HG03196 (cell line): ENCODE results near the gene EPG5.
"Not testable (repeated sequence)": the region's sequence is repeated elsewhere in the genome, so short reads cannot be mapped to it uniquely, and the experiment has no call there.

Source experiments
- ATAC-seq: cut with Tn5 transposase; IDR thresholded peaks from one replicate; pipeline ENCODE4 v1.9.1; 2021; ENCODE audit not compliant: unreplicated experiment

Gene EPG5

DNA sequence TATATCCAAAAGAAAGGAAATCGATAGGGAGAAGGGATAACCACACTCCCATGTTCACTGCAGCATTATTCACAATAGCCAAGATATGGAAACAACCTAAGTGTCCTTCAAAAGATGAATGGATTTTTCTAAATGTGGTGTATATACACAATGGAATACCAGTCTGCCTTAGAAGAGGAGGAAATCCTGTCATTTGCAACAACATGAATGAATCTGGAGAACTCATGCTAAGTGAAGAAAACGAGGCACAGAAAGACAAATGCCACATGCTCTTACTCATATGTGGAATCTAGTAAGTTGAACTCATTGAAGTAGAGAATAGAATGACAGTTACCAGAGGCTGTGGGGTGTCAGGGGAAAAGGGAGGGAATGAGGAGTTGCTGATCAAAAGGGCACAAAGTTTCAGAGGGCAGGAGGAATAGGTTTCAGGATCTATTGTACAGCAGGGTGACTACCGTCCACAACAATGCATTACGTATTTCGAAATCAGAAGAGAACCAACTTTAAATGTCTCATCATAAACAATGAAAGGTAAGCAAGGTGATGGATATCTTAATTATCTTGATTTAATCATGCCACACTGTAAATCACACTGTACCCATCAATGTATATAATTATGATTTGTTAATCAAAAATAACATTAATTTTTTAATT, 95.6 kb downstream of the EPG5 start:
- ATAC-seq, result no peak

DNA sequence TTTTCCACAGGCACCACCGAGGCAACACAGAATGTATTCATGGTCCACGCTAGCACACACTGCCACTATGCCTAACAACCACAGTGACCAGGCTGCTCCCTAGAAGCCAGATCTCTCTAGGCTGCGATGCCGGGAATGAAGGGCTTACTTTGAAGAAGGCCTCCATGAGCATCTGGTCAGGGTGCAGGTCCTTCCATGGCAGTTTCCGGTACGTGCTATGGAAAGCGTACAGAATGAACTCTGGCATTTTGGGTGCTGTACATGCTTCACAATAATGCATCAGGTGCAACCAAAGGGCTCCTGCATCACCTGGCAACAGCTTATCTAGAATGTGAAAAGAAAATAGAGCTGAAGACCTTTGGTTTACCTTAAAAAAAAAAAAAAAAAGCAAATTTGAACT, 96.7 kb downstream of the EPG5 start:
- no peak for ATAC-seq

DNA sequence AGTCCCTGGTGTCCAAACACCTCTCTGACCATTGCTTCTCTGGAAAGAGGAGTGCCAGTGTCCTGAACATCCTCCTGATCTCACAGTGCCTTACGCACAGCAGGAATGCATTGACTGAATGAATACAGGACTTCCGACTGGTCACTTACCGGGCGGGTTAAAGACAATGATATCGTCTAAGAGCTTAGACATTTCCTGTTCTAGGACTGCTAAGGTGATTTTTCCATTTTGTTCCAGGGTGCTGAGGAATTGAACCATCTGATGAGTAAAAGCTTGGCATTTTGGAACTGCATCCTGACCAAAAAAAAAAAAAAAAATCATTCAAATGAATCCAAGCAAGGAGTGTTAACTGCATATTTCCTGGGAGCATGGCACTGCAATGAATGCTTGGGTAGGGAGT, 101.7 kb downstream of the EPG5 start:
- ATAC-seq, result no peak

DNA sequence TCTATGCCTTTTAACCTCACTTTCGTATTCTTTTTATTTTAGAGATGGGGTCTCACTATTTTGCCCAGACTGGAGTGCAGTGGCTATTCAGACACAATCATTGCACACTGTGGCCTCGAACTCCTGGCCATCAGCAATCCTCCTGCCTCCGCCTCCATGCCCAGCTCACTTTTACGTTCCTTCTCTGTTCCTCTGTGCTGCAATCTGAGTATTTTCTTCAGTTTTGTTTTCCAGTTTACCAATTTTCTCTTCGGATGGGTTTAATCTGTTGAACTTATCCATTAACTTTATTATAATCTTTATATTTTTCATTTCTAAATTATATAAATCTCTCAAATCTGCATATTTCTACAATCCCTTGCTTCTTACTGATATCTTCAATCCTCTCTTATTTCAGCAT, 103.0 kb downstream of the EPG5 start:
- no peak for ATAC-seq

DNA sequence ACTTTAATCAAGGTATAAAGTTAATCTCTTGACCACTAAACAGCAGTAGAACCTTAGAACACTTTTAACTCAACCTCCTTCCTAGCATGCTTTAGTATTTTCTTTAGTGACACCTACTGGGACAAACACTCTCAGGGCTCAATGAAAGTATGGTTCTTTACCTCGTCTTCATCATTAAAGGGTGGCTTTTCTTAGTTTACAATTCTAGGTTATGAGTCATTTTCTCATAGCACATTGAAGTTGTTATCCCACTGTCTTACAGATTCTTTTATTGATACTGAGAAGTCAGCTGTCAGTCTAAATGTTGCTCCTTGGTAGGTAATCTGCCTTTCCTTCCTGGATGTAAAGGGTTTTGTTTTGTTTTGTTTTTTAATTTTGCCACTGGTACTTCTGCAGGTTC, 103.7 kb downstream of the EPG5 start:
- ATAC-seq, result no peak

DNA sequence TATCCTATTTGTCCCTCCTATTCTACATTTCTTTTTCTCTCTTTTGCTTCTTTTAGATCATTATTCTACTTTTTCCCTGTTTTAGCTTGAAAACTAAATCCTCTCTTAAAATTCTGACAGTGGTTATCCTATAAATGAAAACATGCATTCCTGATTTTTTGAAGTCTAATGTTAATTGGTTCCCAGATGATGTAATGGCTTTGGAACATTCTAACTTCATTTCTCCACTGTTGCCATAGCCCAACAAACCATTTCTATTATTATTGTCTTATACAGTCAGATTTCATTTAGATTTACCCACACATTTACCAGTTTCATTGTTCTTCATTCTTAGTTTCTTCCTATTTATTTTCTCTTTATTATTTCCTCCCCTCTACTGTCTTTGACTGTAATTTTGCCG, 105.2 kb downstream of the EPG5 start:
- no peak for ATAC-seq

DNA sequence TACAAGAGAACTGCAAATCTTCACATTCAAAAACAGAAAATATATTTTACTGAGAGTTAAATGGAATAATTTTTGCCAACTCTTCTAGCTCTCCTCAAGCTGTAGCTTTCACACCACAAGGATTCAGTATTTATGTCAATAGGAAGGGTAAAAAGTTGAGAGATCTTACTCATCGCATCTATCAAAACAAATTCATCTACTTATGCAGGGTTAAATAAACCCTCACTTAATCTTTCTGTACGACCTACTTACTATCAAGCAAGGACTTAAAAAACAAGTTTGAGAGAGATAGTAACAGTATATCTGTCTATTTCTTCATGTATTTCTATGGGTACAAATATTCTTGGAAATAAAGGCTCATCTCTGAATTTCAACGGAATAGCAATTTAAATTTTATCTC, 106.2 kb downstream of the EPG5 start:
- no peak for ATAC-seq

DNA sequence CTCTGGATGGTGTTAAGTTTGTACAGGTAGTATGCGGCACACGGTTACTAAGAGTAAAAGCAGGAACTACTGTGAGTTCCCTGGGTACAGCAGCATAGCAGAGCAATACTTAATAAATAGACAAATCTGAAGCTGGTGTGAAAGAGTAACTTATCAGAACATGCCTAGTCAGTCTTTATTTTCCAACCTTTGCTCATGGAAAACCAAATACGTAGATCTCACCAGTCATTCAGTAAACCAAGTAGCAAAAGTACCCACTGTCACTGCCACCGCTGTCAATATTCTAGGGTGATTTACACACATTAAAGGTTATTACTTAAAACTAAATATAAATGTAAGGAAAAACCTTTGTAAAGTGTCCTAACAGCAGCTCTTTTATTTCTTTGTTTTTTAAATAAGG, 106.6 kb downstream of the EPG5 start:
- no peak for ATAC-seq

DNA sequence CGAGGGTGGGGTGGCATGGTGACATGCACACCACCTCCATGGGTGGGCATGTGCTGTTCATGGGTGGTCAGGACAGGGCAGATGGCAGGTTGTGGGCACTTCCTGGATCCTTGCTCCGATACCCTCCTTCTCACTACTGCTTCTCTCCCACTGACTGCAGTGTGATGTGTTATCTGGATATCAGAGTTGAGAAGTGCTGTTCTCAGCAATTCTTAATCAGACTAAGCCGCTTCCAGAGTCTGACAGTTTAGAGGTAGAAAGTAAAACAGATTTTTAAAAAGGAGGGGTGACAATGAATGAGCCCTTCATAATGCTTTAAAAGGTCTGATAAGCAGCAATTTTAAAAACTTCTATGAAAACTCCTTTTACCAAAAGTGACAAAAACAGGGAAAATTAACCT, 107.8 kb downstream of the EPG5 start:
- ATAC-seq, result no peak

DNA sequence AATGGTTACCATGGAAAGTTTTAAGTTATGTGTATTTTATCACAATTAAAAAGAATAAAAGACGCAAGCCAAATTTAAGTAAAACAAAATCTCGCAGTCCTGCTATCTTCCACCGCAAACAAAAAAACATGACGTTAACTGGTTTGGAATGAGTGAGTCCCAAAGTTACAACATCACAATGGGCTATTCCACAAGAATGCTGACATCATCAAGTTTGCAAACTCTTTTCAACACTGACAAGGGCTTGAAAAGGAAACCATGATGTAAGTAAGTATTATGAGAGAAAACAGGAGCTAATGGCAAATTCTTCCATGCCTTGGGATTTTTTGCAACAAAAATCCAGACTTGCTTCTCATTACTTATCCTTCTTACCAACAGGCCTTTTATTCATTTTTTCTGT, 110.6 kb downstream of the EPG5 start:
- ATAC-seq, result no peak

DNA sequence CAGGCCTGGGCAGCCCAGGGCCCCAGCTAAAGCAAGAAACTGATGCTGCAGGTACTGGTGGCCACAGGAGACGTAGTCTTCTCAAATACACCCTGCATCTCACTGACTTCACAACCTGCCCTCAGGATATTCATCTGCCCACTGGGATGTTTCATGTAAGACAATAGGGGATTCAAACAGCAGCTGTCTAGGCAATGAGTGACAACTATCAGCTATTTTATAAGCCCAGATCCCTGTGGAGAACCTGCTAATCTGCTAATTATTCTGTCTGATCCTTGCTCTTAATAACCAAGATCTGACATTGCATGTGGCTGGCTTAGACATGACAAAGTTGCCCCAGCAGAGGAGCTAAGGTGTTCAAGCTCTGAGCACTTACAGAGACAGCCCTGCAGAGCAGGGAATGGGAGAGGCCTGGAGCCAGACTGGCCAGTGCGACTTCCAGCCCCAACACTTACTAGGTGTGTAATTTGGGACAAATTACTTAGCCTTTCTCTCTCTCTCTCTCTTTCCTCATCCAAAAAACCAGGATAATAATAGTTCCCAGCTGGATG, 113.0 kb downstream of the EPG5 start:
- ATAC-seq, result no peak

DNA sequence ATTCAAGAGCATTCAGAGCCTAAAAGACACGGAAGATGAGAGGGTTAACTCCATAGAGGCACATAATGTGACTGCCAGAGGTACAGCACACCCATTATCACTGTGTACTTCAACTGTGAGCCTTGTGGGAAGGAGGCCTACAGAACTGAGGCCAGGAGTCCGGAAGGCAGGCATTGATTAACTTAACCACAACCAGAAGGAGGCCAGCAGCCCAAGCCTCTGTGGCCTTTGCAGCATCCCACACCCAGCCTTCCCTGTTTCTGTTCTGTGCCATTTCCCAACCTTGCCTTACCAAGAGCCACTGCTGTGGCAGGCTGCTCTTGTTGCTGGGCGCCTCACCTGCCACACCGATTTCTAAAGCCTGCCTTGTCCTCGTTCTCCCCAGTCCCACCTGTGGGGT, 114.5 kb downstream of the EPG5 start:
- ATAC-seq, result no peak

DNA sequence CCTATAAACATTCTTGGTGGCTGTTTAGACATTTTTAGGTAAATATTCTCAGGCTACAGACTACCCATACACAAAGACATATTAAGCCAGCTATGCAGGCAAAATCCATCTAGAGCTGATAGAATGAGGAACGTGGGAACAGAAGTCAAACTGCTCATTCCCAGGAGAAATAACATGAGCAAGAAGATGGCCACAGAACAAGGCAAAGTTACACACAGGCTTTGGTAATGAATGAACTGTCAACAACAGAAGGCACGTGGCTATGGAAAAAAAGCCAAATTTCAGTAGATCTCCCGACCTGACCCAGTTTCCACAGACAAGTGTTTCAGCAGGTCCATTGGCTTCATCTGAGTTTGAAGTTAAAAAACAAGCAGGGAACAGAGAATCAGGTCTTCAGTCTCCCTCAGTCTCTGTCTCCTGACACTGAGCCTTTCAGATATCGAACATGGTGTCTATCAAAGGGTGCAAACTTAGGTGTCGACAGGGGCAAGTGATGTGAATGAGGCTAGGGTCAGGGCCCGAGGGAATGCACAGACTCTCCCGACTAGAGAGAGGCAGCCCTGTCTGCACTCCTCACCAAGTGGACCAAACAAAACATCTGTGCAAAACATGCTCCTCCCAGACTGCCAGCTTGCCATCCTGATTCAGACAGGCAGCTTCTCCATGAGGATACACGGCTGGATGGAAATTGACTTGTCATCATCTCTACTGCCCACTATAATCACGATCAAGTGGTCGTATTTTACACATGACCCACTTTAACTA, 115.8 kb downstream of the EPG5 start:
- ATAC-seq, result no peak

DNA sequence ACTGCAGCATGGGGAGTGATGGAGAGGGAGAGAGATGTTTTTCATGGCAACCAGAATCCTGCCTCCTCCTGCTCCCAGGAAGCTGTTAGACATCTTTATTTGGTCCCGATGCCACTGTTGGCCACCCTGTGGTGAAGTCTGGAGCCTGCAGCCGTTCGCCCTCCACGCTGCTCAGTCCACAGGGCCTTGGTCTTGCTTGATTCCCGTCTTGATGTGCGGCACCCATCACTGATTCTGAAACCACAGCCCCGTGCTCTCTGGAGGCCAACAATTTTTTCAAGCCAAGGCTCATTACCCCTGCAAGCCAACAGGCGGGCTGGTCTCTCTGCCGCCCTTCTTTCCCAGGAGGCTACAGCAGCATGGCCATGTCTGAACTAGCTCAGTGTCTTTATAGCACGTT, 117.1 kb downstream of the EPG5 start:
- peak; percentile 46 for ATAC-seq

DNA sequence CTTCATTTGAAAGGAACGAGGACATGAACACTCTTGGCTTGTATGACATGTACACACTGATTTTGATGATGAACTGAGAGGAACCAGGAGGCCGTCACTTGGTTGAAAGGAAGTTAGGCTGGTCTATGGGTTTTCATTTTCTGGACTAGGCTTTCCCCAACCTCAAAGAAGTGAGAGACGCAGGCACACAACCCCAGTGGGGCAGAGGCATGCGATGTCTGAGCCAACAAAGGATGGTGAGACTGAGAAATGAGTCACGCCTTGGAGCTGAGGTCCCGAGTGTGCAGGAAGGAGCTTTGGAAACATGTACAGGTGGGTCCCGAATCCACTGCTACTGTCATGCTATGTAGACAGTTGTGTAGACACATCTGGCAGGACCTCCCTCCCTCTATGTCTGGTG, 117.6 kb downstream of the EPG5 start:
- ATAC-seq, result no peak

DNA sequence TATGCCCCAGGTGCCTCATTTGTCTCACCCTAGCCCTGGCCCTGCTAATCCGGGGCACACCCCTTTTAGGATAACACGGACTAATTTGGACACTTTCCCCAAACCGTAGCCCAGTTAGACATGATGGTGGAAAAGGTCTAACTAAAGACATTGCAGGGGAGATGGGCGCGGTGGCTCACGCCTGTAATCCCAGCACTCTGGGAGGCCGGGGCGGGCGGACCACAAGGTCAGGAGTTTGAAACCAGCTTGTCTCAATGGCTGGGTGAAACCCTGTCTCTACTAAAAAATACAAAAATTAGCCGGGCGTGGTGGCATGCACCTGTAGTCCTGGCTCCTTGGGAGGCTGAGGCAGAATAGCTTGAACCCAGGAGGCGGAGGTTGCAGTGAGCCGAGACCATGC, 118.5 kb downstream of the EPG5 start:
- not testable (repeated sequence) for ATAC-seq

DNA sequence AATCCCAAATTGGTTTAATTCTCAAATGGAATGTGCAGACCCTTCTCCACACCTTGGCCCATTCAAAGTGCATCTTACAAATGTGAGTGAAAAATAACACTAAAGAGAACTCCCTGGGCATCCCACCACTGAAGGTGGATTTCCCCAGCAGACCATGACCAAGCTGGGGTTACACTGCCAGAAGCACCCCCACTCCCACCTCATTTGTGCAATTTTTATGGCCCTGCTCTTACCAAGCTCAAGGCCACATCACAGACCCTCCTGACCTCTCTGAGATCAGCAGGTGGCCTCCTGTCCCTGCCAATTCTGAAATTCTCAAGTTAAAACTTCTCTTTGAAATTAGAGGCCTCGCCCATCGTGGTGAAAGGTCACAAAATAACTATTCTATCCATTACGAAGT, 120.0 kb downstream of the EPG5 start:
- no peak for ATAC-seq

DNA sequence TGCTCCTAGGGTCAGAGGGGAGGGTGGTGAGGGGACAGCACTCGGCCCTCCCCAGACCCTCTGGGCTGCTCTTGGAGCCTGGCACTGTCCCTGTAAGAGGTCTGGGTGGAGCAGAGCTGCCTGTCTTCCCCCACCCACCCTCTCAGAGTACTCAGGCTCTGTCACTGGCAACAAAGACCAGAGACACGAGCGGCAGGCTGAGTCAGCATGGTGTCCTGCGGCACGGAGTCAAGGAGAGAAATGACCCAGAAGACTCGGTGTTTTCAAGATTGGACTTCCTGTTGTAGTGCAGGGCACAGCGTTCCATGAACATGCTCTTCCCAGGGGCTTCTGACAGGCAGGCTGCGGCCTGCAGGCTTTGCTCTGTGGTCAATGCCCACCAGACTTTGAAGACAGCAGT, 121.7 kb downstream of the EPG5 start:
- no peak for ATAC-seq

DNA sequence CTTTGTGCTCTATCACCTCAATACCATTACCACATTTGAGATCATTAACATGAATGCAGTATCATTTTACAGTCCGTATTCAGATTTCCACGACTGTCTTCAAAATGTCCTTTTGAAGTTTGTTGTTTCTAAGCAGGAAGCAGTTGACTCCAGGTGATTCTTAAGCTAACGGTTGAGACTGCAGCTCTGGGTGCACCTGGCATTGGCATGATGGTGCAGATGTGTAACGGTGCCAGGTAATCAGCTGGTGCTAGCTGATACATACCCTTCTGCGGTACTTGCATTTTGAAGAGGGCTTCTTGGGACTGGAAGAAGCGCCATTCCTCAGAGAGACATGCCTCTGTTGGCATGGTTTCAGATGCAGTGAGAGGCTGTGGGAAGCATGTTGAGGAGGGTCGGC, 122.2 kb downstream of the EPG5 start:
- ATAC-seq, result no peak

DNA sequence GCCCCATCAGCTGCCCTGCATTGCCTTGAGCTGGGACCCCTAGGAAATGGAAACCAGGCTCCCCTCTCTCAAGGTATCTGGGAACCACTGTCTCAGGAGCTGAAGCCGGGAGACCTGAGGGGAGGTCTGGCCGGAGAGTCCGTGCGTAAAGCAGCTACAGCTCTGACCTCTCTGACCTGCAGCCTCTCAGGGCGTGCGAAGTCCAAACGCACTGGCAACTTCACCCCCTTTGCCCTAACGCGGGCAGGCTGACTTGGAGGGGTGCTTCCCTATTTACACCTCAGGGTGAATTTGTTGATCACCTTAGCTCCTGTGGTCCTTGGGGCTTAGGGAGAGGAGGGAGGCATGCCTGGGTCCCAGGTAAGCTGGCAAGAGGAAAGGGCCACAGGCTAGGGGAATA, 124.1 kb downstream of the EPG5 start:
- no peak for ATAC-seq

DNA sequence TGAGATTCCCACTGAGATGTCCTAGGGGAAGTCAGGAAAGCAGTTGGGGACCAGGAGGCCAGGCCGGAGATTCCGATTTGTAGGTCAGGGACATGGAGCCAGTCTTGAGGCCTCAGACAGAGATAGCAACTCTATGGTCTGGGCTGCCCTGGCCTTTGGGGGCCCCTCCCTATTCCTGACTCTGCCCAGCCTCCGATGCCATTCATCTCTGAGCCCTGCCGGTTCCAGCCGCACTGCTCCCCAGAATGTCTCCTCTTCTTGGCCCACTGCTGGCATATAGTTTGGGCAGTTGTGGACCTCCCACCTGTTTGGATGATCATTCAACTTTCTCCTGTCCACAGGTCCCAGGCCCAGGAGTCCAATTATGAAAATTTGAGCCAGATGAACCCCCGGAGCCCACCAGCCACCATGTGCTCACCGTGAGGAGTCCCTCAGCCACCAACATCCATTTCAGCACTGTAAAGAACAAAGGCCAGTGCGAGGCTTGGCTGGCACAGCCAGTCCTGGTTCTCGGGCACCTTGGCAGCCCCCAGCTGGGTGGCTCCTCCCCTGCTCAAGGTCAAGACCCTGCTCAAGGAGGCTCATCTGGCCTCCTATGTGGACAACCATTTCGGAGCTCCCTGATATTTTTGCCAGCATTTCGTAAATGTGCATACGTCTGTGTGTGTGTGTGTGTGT, 125.2 kb downstream of the EPG5 start:
- no peak for ATAC-seq
